CD4-positive, CD25-positive, alpha-beta regulatory T cell (primary cell): ENCODE measurements around the gene ARMC7. TPM values are rescaled to one million over a fixed set of nuclear protein-coding genes. Genes with fewer than 3 reads are reported as not detected.
"Not testable (repeated sequence)": the region's sequence is repeated elsewhere in the genome, so short reads cannot be mapped to it uniquely, and the experiment has no call there.

ENCODE experiments used
- ATAC-seq, 2 donors: fragments of 150-1000 bp; cut with Tn5 transposase; one replicate each; pipeline ENCODE4 v1.10.0; 2021; ENCODE audit warnings: low read depth in 2 of 2, moderate number of reproducible peaks in 2 of 2, moderate library complexity in 1 of 2
- DNase-seq, 3 donors: peaks; one replicate each; pipeline versions ENCODE4 v3.0.0 to v3.0.0-alpha.2; 2012 to 2022; ENCODE audit warnings: mixed read lengths in 1 of 3
- H3K27ac ChIP-seq: one replicate; pipeline ENCODE4 v1.7.0; 2013; ENCODE audit warnings: mild to moderate bottlenecking, low read length; ENCODE audit not compliant: insufficient read depth, poor library complexity, severe bottlenecking
- H3K27me3 ChIP-seq: one replicate; pipeline ENCODE4 v1.7.0; 2013; ENCODE audit warnings: low read length; ENCODE audit not compliant: control insufficient read depth, insufficient read depth
- H3K36me3 ChIP-seq: one replicate; pipeline ENCODE4 v1.7.0; 2013; ENCODE audit warnings: mild to moderate bottlenecking, low read length, moderate library complexity; ENCODE audit not compliant: control insufficient read depth, insufficient read depth
- H3K4me1 ChIP-seq: 2 replicates; pipeline ENCODE4 v1.7.0; 2013; ENCODE audit warnings: mild to moderate bottlenecking, low read length; ENCODE audit not compliant: insufficient read depth, control insufficient read depth, poor library complexity, severe bottlenecking
- H3K4me3 ChIP-seq: one replicate; pipeline ENCODE4 v1.7.0; 2013; ENCODE audit warnings: low read depth, mild to moderate bottlenecking, low read length, moderate library complexity
- H3K9me3 ChIP-seq, 2 experiments: 1 replicate in 1 of 2; 2 replicates in 1 of 2; pipeline ENCODE4 v1.7.0; 2013; ENCODE audit warnings: low read length in 2 of 2, mild to moderate bottlenecking in 1 of 2, moderate library complexity in 1 of 2; ENCODE audit not compliant: control insufficient read depth in 2 of 2
- H3K27ac Mint-ChIP-seq, 3 donors: one replicate each; pipeline ENCODE4 v1.8.0; 2020 to 2022; ENCODE audit warnings: mild to moderate bottlenecking in 3 of 3, mixed read lengths in 3 of 3, moderate library complexity in 2 of 3
- H3K27me3 Mint-ChIP-seq: one replicate; pipeline ENCODE4 v1.8.0; 2022; ENCODE audit warnings: mild to moderate bottlenecking, mixed read lengths
- H3K36me3 Mint-ChIP-seq: one replicate; pipeline ENCODE4 v1.8.0; 2020; ENCODE audit warnings: mixed read lengths
- H3K4me1 Mint-ChIP-seq, 4 donors: one replicate each; pipeline ENCODE4 v1.8.0; 2020 to 2022; ENCODE audit warnings: mixed read lengths in 4 of 4, mild to moderate bottlenecking in 1 of 4
- H3K4me3 Mint-ChIP-seq, 4 donors: one replicate each; pipeline ENCODE4 v1.8.0; 2020 to 2022; ENCODE audit warnings: mild to moderate bottlenecking in 4 of 4, mixed read lengths in 4 of 4, moderate library complexity in 3 of 4
- H3K9me3 Mint-ChIP-seq, 7 donors: one replicate each; pipeline ENCODE4 v1.8.0; 2020 to 2022; ENCODE audit warnings: mixed read lengths in 7 of 7, mild to moderate bottlenecking in 3 of 7, moderate library complexity in 2 of 7
- polyA plus RNA-seq, 4 donors: library from polyadenylated mRNA; unstranded; fragments of 300-500 nt; fragmentation: Illumina TruSeq; gene quantifications; one replicate each; pipeline ENCODE4 v1.2.3, GENCODE V29; 2021
- total RNA-seq: library from RNA; stranded (reverse); gene quantifications from one replicate; pipeline ENCODE4 v1.2.3, GENCODE V29; 2022

ARMC7 gene
- total and polyA plus RNA-seq, 5 donors from 2014 or later: 3.1 to 12.8 (median 4.4) TPM

DNA sequence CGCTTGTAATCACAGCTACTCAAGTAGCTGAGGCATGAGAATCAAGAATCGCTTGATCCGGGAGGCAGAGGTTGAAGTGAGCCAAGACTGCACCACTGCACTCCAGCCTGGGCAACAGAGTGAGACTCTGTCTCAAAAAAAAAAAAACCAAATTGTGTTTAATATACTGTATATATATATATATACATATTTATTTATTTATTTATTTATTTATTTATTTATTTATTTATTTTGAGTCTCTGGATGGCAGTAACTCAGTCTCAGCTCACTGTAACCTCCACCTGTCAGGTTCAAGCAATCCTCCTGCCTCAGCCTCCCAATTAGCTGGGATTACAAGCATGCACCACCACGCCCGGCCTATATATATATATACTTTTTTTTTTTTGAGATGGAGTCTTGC, 36.9 kb upstream of the ARMC7 start:
- H3K4me1 ChIP-seq: peaks cover 13% of the 10 kb centered on the region
- not testable (repeated sequence) for H3K27me3 Mint-ChIP-seq, H3K36me3 ChIP-seq, ATAC-seq, H3K27ac ChIP-seq, H3K9me3 ChIP-seq, DNase-seq, H3K4me3 ChIP-seq, H3K4me3 Mint-ChIP-seq, H3K27ac Mint-ChIP-seq, H3K27me3 ChIP-seq, H3K36me3 Mint-ChIP-seq, H3K9me3 Mint-ChIP-seq
- peaks cover 0 to 17% (median 8%) of the 10 kb centered on the region in 4 donors for H3K4me1 Mint-ChIP-seq

GRCh38 chr17:75073618-75074047, 36.1 kb upstream of the ARMC7 start:
- Histone ChIP-seq H3K36me3 (no peaks in the 10 kb centered on the region), H3K4me3 (no peak overlapping the region), H3K9me3 (no peaks in the 10 kb centered on the region), H3K27ac (no peak overlapping the region), H3K4me1 (peaks cover 17% of the 10 kb centered on the region), H3K27me3 (no peaks in the 10 kb centered on the region)
- Mint-ChIP-seq H3K9me3 (no peaks in the 10 kb centered on the region), H3K4me1 (peaks cover 0 to 17% (median 5%) of the 10 kb centered on the region in 4 donors), H3K27me3 (no peaks in the 10 kb centered on the region), H3K4me3 (peak overlapping the region in 1 of 4 donors; percentile 43), H3K27ac (no peak overlapping the region), H3K36me3 (no peaks in the 10 kb centered on the region)
- DNase-seq: no peak
- no peak for ATAC-seq

DNA sequence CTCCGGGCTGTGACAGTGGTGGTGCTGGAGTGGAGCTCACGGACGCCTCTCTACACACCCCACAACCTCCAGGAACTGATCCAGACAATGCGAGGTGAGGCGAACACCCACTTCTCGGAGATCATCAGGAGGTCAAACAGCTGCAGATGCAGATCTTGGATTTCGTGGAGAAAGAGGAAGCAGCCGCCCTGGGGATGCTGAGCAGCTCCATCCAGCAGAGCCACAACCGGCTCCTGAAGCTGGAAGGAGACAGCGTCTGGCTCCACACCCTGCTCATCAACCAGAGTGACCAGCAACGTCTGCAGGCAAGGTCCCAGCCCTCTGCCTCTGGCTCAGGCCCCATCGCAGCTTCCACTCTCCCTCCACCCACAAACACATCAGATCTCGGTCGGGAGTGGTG, 35.2 kb upstream of the ARMC7 start:
- Histone ChIP-seq H3K27me3 (no peaks in the 10 kb centered on the region), H3K4me1 (peaks cover 17% of the 10 kb centered on the region), H3K9me3 (no peaks in the 10 kb centered on the region), H3K27ac (no peak overlapping the region), H3K4me3 (no peak overlapping the region), H3K36me3 (no peaks in the 10 kb centered on the region)
- no peaks in the 10 kb centered on the region for H3K27me3 Mint-ChIP-seq
- H3K4me3 Mint-ChIP-seq: no peak overlapping the region
- H3K36me3 Mint-ChIP-seq: no peaks in the 10 kb centered on the region
- peaks cover 0 to 17% (median 5%) of the 10 kb centered on the region in 4 donors for H3K4me1 Mint-ChIP-seq
- no peaks in the 10 kb centered on the region for H3K9me3 Mint-ChIP-seq
- DNase-seq: no peak
- no peak for ATAC-seq
- no peak overlapping the region for H3K27ac Mint-ChIP-seq

DNA sequence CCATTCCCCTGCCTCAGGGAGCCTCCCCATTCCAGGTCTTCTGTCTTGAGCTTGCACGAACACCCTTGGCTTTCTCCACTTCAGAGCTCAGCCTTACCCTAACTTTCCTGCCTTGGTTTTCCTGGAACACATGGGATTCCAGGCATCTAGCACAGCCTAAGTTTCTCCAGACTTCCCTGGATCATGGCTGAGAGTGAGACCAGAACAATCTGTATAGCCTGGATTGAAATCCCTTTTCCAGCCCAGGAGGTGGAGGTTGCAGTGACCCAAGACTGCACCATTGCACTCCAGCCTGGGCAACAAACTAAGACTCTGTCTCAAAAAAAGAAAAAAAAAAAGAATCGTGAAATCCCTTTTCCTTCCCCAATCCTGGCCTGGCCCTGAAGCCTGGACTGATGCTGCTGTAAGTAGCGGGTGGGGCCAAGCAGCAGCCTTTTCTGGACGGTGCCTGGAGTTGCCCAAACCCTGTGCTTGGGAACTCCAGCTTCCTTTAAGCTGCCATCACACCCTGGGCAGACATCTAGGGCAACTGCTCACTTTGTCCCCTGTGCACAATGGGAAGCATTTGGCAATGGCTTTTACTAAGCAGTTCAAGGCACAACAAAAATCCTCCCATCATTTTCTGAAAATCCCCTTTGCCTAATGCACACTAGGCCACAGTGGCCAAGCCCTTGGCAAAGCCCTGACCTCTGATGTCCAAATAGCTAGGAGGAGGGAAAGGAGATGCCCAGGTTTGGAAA, 34.0 kb upstream of the ARMC7 start:
- Mint-ChIP-seq H3K27me3 (no peaks in the 10 kb centered on the region), H3K4me1 (peaks cover 0 to 21% (median 2%) of the 10 kb centered on the region in 4 donors), H3K27ac (peak overlapping the region in 1 of 3 donors; percentile 76), H3K4me3 (peak overlapping the region in 1 of 4 donors; percentile 10), H3K36me3 (no peaks in the 10 kb centered on the region), H3K9me3 (no peaks in the 10 kb centered on the region)
- H3K9me3 ChIP-seq: no peaks in the 10 kb centered on the region
- no peak overlapping the region for H3K4me3 ChIP-seq
- peaks cover 17% of the 10 kb centered on the region for H3K4me1 ChIP-seq
- ATAC-seq: no peak
- no peaks in the 10 kb centered on the region for H3K36me3 ChIP-seq
- H3K27ac ChIP-seq: no peak overlapping the region
- H3K27me3 ChIP-seq: no peaks in the 10 kb centered on the region
- no peak for DNase-seq

- Histone ChIP-seq H3K27ac (peak overlapping the region; percentile 43), H3K27me3 (no peaks in the 10 kb centered on the region), H3K36me3 (no peaks in the 10 kb centered on the region), H3K4me3 (no peak overlapping the region), H3K9me3 (no peaks in the 10 kb centered on the region), H3K4me1 (peaks cover 17% of the 10 kb centered on the region)
- no peak for ATAC-seq
- H3K27ac Mint-ChIP-seq: peak overlapping the region in 2 of 3 donors; percentile 76 to 93
- H3K27me3 Mint-ChIP-seq: no peaks in the 10 kb centered on the region
- DNase-seq: no peak
- H3K9me3 Mint-ChIP-seq: no peaks in the 10 kb centered on the region
- peaks cover 0 to 21% (median 2%) of the 10 kb centered on the region in 4 donors for H3K4me1 Mint-ChIP-seq
- no peaks in the 10 kb centered on the region for H3K36me3 Mint-ChIP-seq
- peak overlapping the region in 3 of 4 donors; percentile 57 to 84 (median 63) for H3K4me3 Mint-ChIP-seq
Observed at GRCh38 chr17:75077072-75077495, 32.7 kb upstream of the ARMC7 start.

DNA sequence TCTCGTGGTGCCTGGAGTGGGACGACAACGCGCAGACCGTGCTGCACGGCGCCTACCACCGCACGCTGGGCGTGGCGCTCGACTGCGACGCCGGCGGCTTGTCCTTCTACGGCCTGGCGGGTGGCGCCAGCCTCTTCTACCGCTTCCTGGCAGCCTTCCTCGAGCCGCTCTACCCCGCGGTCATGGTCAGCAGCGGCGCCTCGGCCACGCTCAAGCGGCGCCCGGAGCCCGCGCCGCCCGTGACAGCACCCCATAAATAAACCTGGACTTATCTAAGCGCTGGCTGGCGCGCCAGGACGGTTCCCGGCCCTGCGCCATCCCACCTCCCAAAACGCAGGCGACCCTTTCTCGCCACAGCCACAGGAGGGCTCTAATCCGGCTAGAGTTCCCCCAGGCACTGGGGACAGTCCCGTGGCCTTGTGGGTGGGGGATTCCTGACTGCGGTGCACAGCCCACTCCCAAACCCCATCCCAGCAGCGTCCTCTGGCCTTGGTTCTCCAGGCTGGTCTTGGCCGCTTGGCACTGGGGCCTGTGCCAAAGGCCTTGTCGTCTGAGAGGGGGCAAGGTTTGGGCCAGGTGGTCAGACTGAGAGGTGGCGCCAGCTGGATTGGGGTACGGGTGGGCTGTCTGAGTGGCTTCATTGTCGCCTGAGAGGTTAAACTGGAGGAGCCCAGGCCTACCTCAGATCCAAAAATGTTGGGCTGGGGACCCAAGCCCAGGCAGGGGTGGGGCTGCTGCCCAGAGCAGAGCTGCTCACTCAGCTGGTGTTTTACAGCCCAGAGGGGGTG, 32.1 kb upstream of the ARMC7 start:
- H3K9me3 ChIP-seq: no peaks in the 10 kb centered on the region
- Mint-ChIP-seq H3K27me3 (no peaks in the 10 kb centered on the region), H3K4me3 (peak overlapping the region; percentile 15 to 84 (median 60)), H3K9me3 (no peaks in the 10 kb centered on the region), H3K36me3 (no peaks in the 10 kb centered on the region), H3K4me1 (peaks cover 0 to 21% (median 2%) of the 10 kb centered on the region in 4 donors), H3K27ac (peak overlapping the region in 2 of 3 donors; percentile 76 to 93)
- H3K27me3 ChIP-seq: no peaks in the 10 kb centered on the region
- H3K36me3 ChIP-seq: no peaks in the 10 kb centered on the region
- H3K4me3 ChIP-seq: no peak overlapping the region
- peak; percentile 87 to 89 for ATAC-seq
- peaks cover 17% of the 10 kb centered on the region for H3K4me1 ChIP-seq
- peak; percentile 27 to 81 (median 46) for DNase-seq
- peak overlapping the region; percentile 43 for H3K27ac ChIP-seq

DNA sequence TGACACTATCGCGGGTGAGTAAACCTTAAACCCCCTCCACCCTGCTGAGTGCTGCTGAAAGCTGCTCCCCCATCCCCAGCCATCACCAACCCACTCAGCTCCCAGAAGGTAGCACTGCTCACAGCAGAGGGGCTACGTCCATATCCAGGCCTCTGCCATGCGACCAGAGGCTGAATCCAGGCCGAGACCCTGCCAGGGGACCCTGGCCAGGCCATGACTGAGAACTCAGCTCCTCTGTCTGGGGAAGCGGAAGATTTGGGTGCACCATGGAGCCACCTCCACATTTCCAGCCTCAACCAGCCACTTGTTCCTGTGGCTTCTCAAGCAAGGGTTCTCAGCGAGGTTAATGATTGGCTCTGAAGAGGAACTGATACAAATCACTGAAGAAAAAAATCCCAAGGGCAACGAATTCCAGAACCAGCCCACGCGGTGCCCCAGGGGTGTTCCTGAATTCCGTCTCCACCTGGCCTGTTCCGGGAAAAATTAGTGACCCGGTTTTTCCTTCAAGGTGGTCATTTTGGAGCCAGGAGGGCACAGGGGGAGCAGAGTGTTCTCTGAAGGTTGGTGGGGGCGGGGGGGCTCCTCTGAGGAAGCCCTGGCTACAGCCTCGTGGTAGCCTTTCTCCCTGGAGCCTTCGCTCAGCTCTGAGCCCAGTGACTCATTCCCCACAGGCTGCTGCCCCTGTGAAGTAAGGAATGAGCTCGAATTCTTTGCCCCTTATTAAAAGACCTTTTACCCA, 31.3 kb upstream of the ARMC7 start:
- ATAC-seq: peak; percentile 9 to 20
- H3K27ac ChIP-seq: no peak overlapping the region

More for the DNA sequence above, 31.3 kb upstream of the ARMC7 start:
- Mint-ChIP-seq H3K4me3 (peak overlapping the region in 1 of 4 donors; percentile 84), H3K4me1 (peaks cover 0 to 21% (median 2%) of the 10 kb centered on the region in 4 donors), H3K36me3 (no peaks in the 10 kb centered on the region), H3K9me3 (no peaks in the 10 kb centered on the region), H3K27me3 (no peaks in the 10 kb centered on the region), H3K27ac (peak overlapping the region in 2 of 3 donors; percentile 38 to 42)
- no peak for DNase-seq
- H3K9me3 ChIP-seq: no peaks in the 10 kb centered on the region
- no peak overlapping the region for H3K4me3 ChIP-seq
- peaks cover 17% of the 10 kb centered on the region for H3K4me1 ChIP-seq
- H3K27me3 ChIP-seq: no peaks in the 10 kb centered on the region
- H3K36me3 ChIP-seq: no peaks in the 10 kb centered on the region
